GM23248 (cell line): ENCODE measurements around the gene HIPK2. TPM values are rescaled to one million over a fixed set of nuclear protein-coding genes. Genes with fewer than 3 reads are reported as not detected.

ENCODE experiments used
- DNase-seq: peaks from one replicate; pipeline ENCODE4 v3.0.0-alpha.2; 2015
- H2AFZ ChIP-seq: fragments of 200-600 bp; sonication (generic); 2 replicates; pipeline ENCODE4 v1.6.1; 2016; ENCODE audit warnings: antibody characterized with exemption
- H3F3A ChIP-seq: fragments of 200-600 bp; sonication (generic); 2 replicates; pipeline ENCODE4 v1.6.1; 2016; ENCODE audit warnings: mild to moderate bottlenecking, antibody characterized with exemption, mixed run types; ENCODE audit not compliant: insufficient read depth
- H3K27ac ChIP-seq: fragments of 200-600 bp; sonication (generic); 2 replicates; pipeline ENCODE4 v1.5.1; 2016; ENCODE audit warnings: mild to moderate bottlenecking
- H3K27me3 ChIP-seq: fragments of 200-600 bp; sonication (generic); replicated peaks from 2 replicates; pipeline ENCODE4 v1.6.1; 2016; ENCODE audit warnings: mild to moderate bottlenecking; ENCODE audit not compliant: insufficient read depth
- H3K36me3 ChIP-seq: fragments of 200-600 bp; sonication (generic); 2 replicates; pipeline ENCODE4 v1.6.1; 2016; ENCODE audit warnings: low read depth, mild to moderate bottlenecking
- H3K4me1 ChIP-seq: fragments of 200-600 bp; sonication (generic); 2 replicates; pipeline ENCODE4 v1.6.1; 2016; ENCODE audit warnings: mild to moderate bottlenecking; ENCODE audit not compliant: insufficient read depth
- H3K4me2 ChIP-seq: fragments of 200-600 bp; sonication (generic); one replicate; pipeline ENCODE4 v1.6.1; 2016; ENCODE audit warnings: mild to moderate bottlenecking; ENCODE audit not compliant: unreplicated experiment
- H3K4me3 ChIP-seq: fragments of 200-600 bp; sonication (generic); 2 replicates; pipeline ENCODE4 v1.5.1; 2016; ENCODE audit warnings: mild to moderate bottlenecking
- H3K79me2 ChIP-seq: fragments of 200-600 bp; sonication (generic); 2 replicates; pipeline ENCODE4 v1.6.1; 2016; ENCODE audit warnings: mild to moderate bottlenecking; ENCODE audit not compliant: insufficient read depth
- H3K9ac ChIP-seq: fragments of 200-600 bp; sonication (generic); 2 replicates; pipeline ENCODE4 v1.6.1; 2016; ENCODE audit warnings: mild to moderate bottlenecking
- H3K9me2 ChIP-seq: fragments of 200-600 bp; sonication (generic); 2 replicates; pipeline ENCODE4 v1.6.1; 2016; ENCODE audit warnings: mixed run types, mild to moderate bottlenecking, moderate library complexity; ENCODE audit not compliant: insufficient read depth
- H3K9me3 ChIP-seq: fragments of 200-600 bp; sonication (generic); one replicate; pipeline ENCODE4 v1.6.1; 2017; ENCODE audit warnings: low read depth
- H4K20me1 ChIP-seq: fragments of 200-600 bp; sonication (generic); 2 replicates; pipeline ENCODE4 v1.6.0; 2016; ENCODE audit not compliant: insufficient read depth
- EZH2 ChIP-seq: fragments of 200-600 bp; sonication (generic); IDR thresholded peaks from 2 replicates; pipeline ENCODE4 v1.6.1; 2018; ENCODE audit warnings: antibody characterized with exemption, mild to moderate bottlenecking; ENCODE audit not compliant: insufficient read depth, poor library complexity, severe bottlenecking
- EZH2phosphoT487 ChIP-seq: fragments of 200-600 bp; sonication (generic); IDR thresholded peaks from 2 replicates; pipeline ENCODE4 v1.6.1; 2018; ENCODE audit warnings: antibody characterized with exemption, moderate library complexity, mild to moderate bottlenecking, low read depth; ENCODE audit not compliant: insufficient read depth
- WGBS, 2 experiments: methylation state at CpG; one replicate each; pipeline ENCODE4 v1.1.6; 2015 to 2017; ENCODE audit warnings: low lambda C conversion rate in 2 of 2, low coverage in 1 of 2; ENCODE audit errors: missing lambda C conversion rate in 2 of 2; 5-methylcytosine and 5-hydroxymethylcytosine counted together
- in situ Hi-C: fragments of 300-500 bp; cut with MboI; formaldehyde crosslinking; loops from 2 replicates; pipeline ENCODE4 v1.15.0; 2020
- polyA plus RNA-seq: library from polyadenylated mRNA; unstranded; fragments of >200 nt; fragmentation: Nextera tagmentation; extraction: Ambion mirVana; gene quantifications from 2 replicates; pipeline ENCODE4 v1.2.1, GENCODE V29; 2016
- total RNA-seq: library from RNA; depleted of rRNA; stranded (reverse); fragments of >200 nt; shearing (Covaris generic); gene quantifications from 2 replicates; pipeline ENCODE4 v1.2.3, GENCODE V29; 2014; rRNA removed

HIPK2 gene
- total RNA-seq (7.9 and 9.1 TPM in 2 replicates), polyA plus RNA-seq (4.7 and 4.9 TPM in 2 replicates)

DNA sequence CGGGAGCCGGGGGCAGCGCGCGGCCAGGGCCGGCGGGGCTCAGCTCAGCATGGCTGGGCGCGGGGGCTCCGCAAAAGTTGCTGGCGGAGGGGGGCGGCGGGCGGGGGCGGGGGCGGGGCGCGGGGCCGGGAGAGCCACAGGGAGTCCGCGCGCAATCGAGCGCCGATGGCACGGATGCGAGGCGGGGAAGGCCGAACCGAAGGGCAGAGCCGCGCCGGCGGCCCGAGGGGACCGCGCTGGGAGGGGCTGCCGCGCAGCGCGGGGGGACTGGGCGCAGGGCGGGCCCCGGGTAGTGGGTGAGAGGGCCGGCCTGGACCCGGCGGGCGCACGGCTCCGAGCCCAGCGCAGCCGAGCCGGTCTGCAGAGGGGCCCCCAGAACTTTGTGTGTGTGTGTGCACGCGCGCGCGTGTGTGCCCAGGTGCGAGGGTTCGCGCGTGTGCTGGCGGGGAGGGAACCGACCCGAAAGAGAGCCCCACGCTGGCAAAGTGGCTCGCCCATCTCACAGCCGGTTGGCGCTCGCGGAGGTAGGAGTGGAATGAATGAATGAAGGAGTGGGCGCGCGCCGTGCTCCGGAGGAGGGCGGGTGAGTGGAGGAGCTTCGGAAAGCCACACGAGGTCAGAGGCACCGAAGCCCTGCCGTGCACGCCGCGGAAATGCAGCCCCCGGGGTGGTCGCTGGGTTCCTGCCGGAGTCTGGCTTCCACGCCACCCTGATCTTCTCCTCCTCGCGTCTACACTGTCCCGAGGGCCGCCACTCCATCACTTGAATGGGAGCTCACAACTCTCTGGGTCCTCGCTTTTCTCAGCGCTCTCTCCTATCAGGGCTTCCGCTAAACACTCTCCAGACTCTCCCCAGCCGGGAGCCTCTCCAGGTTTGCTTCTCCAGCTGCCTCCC, at the start of gene HIPK2:
TSS of gene HIPK2 (minus strand) at position 51 of the 894 bp plus-strand sequence. CDS start 375 bp downstream, outside the sequence.
- in situ Hi-C loops, result loop anchor here (10.0 to 25.0 kb wide), 2 partner anchors 133 to 209 kb away; no protein-coding TSS in a partner anchor

DNA sequence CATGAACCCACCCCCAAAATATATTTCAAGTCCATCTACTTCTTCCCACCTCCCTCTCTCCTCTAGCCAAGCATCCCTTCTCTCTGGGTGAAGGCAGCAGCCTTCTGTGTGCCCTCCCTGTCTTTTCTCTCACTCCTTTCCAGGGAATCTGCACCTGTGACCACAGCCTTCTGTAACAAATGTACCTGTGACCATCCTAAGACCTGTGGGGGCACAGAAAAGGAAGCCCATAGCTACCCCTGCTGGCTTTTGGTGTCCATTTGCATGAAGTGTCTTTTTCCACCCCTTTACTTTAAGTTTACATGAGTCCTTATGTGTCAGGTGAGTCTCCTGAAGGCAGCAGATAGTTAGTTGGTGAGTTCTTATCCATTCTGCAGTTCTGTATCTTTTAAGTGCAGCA, 49.2 kb upstream of the HIPK2 start:
- in situ Hi-C loops, result no loop called here
- Histone ChIP-seq H3K4me2 (no peak overlapping the region), H3F3A (no peaks in the 10 kb centered on the region), H2AFZ (no peak overlapping the region), H3K4me3 (no peak overlapping the region), H3K9me2 (no peaks in the 10 kb centered on the region), H3K9ac (no peak overlapping the region), H3K27me3 (peaks cover 19% of the 10 kb centered on the region), H3K36me3 (no peaks in the 10 kb centered on the region), H4K20me1 (no peaks in the 10 kb centered on the region), H3K4me1 (no peaks in the 10 kb centered on the region), H3K9me3 (no peaks in the 10 kb centered on the region), H3K79me2 (no peaks in the 10 kb centered on the region), H3K27ac (no peak overlapping the region)
- DNase-seq, result no peak
- TF ChIP-seq EZH2 (no peak), EZH2phosphoT487 (no peak)

More for the DNA sequence above, at the start of gene HIPK2:
- Histone ChIP-seq H3K27ac (peak within 1 kb of the TSS; percentile 88), H3K79me2 (peaks cover 40% of the 10 kb centered on the region), H2AFZ (peak within 1 kb of the TSS; percentile 92), H3K9ac (peak within 1 kb of the TSS; percentile 91), H3K4me3 (peak within 1 kb of the TSS; percentile 98), H3K9me2 (no peaks in the 10 kb centered on the region), H3K9me3 (no peaks in the 10 kb centered on the region), H3K4me1 (peaks cover 25% of the 10 kb centered on the region), H3F3A (peaks cover 43% of the 10 kb centered on the region), H4K20me1 (no peaks in the 10 kb centered on the region), H3K36me3 (no peaks in the 10 kb centered on the region), H3K27me3 (no peaks in the 10 kb centered on the region), H3K4me2 (peak within 1 kb of the TSS; percentile 93)
- 1 to 2% methylated on average over 37 to 88 of the region's 96 CpGs for WGBS, 2 experiments
- peak; percentile 87 for DNase-seq
- no peak for TF ChIP-seq EZH2phosphoT487
- no peak for TF ChIP-seq EZH2

GRCh38 chr7:139825666-139826290, 48.0 kb upstream of the HIPK2 start:
- Histone ChIP-seq H3K27me3 (peaks cover 31% of the 10 kb centered on the region), H3F3A (no peaks in the 10 kb centered on the region), H3K9me3 (no peaks in the 10 kb centered on the region), H3K79me2 (no peaks in the 10 kb centered on the region), H3K9me2 (no peaks in the 10 kb centered on the region), H4K20me1 (no peaks in the 10 kb centered on the region), H3K4me1 (no peaks in the 10 kb centered on the region), H2AFZ (no peak overlapping the region), H3K4me3 (no peak overlapping the region), H3K27ac (no peak overlapping the region), H3K9ac (no peak overlapping the region), H3K4me2 (no peak overlapping the region), H3K36me3 (no peaks in the 10 kb centered on the region)
- no peak for TF ChIP-seq EZH2phosphoT487
- in situ Hi-C loops, result no loop called here
- DNase-seq, result peak; percentile 79
- WGBS, 2 experiments, result 39 to 42% methylated on average over 9 of the region's 9 CpGs

GRCh38 chr7:139823959-139824521, 46.2 kb upstream of the HIPK2 start:
- H3K79me2 ChIP-seq, result no peaks in the 10 kb centered on the region
- no peaks in the 10 kb centered on the region for H3K9me3 ChIP-seq
- no peak overlapping the region for H3K4me2 ChIP-seq
- TF ChIP-seq EZH2phosphoT487 (no peak), EZH2 (no peak)
- no peak overlapping the region for H3K27ac ChIP-seq
- in situ Hi-C loops, result no loop called here
- H3K4me3 ChIP-seq, result no peak overlapping the region
- 26 to 31% methylated on average over 8 of the region's 8 CpGs for WGBS, 2 experiments
- no peaks in the 10 kb centered on the region for H3F3A ChIP-seq
- peaks cover 32% of the 10 kb centered on the region for H3K27me3 ChIP-seq
- no peaks in the 10 kb centered on the region for H3K4me1 ChIP-seq
- H2AFZ ChIP-seq, result no peak overlapping the region
- no peak for DNase-seq
- H3K9me2 ChIP-seq, result no peaks in the 10 kb centered on the region
- no peaks in the 10 kb centered on the region for H3K36me3 ChIP-seq
- no peaks in the 10 kb centered on the region for H4K20me1 ChIP-seq
- no peak overlapping the region for H3K9ac ChIP-seq
